ENCODE results near the gene GOSR1.
"Not testable (repeated sequence)": the region's sequence is repeated elsewhere in the genome, so short reads cannot be mapped to it uniquely, and the experiment has no call there.

Gene GOSR1

DNA sequence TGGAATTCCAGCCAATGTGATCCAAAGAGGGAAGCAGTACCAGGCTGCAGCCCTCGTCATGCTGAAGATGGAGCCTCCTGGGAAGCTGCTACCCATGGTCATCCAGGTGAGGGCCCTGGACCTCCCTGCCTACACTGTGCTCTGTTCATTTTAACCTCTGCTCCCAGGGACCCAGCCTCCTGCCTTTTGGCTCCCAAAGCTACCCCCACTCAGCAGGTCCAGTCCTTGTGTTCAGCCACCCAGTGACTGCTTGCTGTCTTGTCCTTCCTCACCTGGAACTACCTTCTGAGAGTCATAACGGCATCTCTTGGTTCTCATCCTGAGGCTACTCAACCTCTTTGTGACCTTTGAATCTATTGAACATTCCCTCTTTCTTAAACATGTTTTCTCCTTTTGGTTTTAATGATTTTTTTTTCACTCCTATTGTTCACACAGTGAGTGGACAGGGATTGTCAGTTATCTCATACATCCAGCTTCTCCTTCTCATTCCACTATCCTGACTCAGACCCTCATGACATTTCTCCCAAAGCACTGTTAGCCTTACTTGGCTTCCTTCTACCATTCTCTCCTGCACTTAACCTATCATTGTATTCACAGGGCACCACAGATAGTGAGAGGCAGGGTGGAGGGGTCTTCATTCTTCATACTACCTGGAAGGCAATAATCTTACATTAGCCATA, 53.3 kb downstream of the GOSR1 start:
- Histone ChIP-seq H3K9ac (no peak overlapping the region), H3K4me2 (no peak overlapping the region), H3K4me1 (no peaks in the 10 kb centered on the region), H3K36me3 (peaks cover 0 to 10% (median 4%) of the 10 kb centered on the region in 11 experiments; a peak in 6 of 22 replicates), H3K27ac (no peak overlapping the region), H4K20me1 (peaks cover 0 to 16% (median 0%) of the 10 kb centered on the region in 11 experiments; a peak in 2 of 22 replicates), H3K4me3 (no peak overlapping the region), H3K27me3 (no peaks in the 10 kb centered on the region), H3K9me3 (replicated peaks in 1 of 11) (no peaks in the 10 kb centered on the region)
- no peak for TF ChIP-seq Cebpa-rat (IDR thresholded peaks at IDR 0.05)

DNA sequence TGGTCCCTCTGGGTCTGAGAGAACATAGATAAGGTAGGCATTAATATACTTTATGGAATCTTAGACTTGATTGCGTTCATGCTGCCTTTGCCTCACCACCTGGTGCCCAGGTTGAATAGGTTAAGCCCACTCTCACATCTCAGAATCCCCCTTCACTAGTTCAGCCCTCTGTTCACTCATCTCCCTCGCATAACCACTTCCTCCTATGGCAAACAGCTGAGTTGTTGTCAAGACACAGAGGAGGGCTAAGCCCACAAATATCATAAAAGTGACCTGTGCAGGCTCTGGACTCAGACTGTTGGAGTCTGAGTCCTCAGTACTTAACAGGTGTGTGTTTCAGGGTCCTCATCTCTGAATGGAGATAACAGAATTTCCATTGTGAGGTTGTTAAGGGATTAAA, 55.7 kb downstream of the GOSR1 start:
- no peak overlapping the region for H3K4me2 ChIP-seq
- no peak overlapping the region for H3K9ac ChIP-seq
- H3K9me3 ChIP-seq (replicated peaks in 1 of 11) = 0 out of 22 replicates have a peak, but pooled peaks cover 0 to 4% (median 0%) of the 10 kb centered on the region in 11 experiments
- no peaks in the 10 kb centered on the region for H3K27me3 ChIP-seq
- no peaks in the 10 kb centered on the region for H4K20me1 ChIP-seq
- H3K27ac ChIP-seq = no peak overlapping the region
- TF ChIP-seq Cebpa-rat (IDR thresholded peaks at IDR 0.05) = no peak
- peaks cover 0 to 6% (median 0%) of the 10 kb centered on the region in 11 experiments; a peak in 2 of 22 replicates for H3K36me3 ChIP-seq
- no peak overlapping the region for H3K4me3 ChIP-seq
- no peaks in the 10 kb centered on the region for H3K4me1 ChIP-seq

DNA sequence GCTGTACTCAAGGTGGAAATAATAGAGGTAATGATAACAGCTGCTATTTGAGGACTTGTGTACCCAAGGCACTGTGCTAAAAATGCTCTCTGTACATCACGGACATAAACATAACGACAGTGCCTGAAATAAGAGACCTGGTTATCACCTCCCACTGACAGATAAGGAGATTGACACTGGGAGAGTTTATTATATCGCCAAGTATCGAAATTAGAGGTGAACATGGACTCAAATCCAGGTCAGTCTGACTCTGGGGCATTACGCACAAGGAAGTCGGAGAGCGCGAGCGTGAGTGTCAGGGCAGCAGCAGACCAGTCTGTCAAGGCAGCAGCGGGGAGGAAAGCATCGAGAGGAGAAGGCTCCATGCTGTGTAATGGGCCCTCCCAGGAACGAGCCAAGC, 57.1 kb downstream of the GOSR1 start:
- Histone ChIP-seq H3K9ac (no peak overlapping the region), H4K20me1 (no peaks in the 10 kb centered on the region), H3K4me3 (no peak overlapping the region), H3K36me3 (peaks cover 0 to 6% (median 0%) of the 10 kb centered on the region in 11 experiments; a peak in 2 of 22 replicates), H3K9me3 (replicated peaks in 1 of 11) (0 out of 22 replicates have a peak, but pooled peaks cover 0 to 4% (median 0%) of the 10 kb centered on the region in 11 experiments), H3K27me3 (no peaks in the 10 kb centered on the region), H3K4me1 (no peaks in the 10 kb centered on the region), H3K27ac (no peak overlapping the region), H3K4me2 (no peak overlapping the region)
- TF ChIP-seq Cebpa-rat (IDR thresholded peaks at IDR 0.05) = no peak

DNA sequence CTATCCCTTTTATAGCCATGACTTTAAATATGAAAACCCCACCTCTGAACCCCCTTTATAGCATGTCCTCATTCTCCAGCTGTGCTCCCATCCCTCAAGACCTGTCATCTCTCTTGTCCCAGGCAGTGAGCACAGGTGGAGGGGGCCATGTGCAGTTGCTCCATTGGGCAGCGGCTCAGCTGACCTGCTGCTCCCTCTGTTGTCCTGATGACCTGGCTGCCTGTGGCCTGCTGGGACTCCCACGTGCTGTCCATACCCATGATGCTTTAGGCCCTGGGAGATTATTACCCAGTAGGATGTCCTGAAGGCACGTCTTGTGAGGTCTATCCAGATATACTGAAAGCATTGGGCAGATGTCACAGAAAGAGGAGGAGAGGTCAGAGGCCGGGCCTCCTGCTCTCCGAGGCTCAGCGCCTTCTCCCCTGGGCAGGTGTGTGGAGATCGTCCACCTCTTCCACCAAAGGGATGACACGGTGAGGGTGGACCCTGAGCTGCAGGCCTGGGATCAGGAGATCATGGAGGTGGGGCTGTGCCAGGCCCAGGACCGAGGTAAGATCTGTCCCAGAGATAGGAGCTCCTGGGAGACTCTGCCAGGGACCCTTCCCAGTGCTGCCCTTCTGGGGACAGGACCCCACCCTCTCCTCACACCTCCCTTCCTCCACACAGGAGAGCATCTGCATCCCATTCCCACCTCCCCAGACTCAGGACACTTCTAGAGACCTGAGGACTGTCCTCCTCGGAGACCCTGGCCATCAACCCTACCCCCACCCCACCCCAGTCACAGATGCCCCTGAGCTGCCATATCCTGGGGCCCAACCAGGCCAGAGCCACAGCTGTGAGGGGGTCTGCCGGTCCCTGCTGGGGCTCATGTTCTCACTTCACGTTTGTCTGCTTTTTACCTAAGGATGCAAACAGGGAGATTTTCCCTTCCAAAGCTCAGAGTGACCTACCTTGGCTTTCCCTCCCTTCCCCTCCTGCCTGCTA, 58.0 kb downstream of the GOSR1 start:
- H3K36me3 ChIP-seq = peaks cover 0 to 3% (median 0%) of the 10 kb centered on the region in 11 experiments; a peak in 2 of 22 replicates
- H3K27ac ChIP-seq = no peak overlapping the region
- H3K9ac ChIP-seq = no peak overlapping the region
- 0 out of 22 replicates have a peak, but pooled peaks cover 0 to 4% (median 0%) of the 10 kb centered on the region in 11 experiments for H3K9me3 ChIP-seq (replicated peaks in 1 of 11)
- H4K20me1 ChIP-seq = no peaks in the 10 kb centered on the region
- H3K4me1 ChIP-seq = no peaks in the 10 kb centered on the region
- no peak for TF ChIP-seq Cebpa-rat (IDR thresholded peaks at IDR 0.05)
- no peak overlapping the region for H3K4me2 ChIP-seq
- H3K4me3 ChIP-seq = no peak overlapping the region
- H3K27me3 ChIP-seq = no peaks in the 10 kb centered on the region

DNA sequence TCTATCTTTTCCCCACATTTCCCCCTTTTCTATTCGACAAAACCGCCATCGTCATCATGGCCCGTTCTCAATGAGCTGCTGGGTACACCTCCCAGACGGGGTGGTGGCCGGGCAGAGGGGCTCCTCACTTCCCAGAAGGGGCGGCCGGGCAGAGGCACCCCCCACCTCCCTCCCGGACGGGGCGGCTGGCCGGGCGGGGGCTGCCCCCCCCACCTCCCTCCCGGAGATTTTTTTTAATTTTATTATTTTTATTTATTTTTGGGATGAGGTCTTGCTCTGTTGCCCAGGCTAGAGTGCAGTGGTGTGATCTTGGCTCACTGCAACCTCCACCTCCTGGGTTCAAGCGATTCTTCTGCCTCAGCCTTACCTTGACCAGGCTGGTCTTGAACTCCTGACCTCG, 59.6 kb downstream of the GOSR1 start:
- not testable (repeated sequence) for H3K27me3 ChIP-seq; H3K27ac ChIP-seq; H3K36me3 ChIP-seq; H4K20me1 ChIP-seq; H3K4me2 ChIP-seq; H3K9me3 ChIP-seq (replicated peaks in 1 of 11); H3K9ac ChIP-seq; H3K4me1 ChIP-seq; H3K4me3 ChIP-seq

DNA sequence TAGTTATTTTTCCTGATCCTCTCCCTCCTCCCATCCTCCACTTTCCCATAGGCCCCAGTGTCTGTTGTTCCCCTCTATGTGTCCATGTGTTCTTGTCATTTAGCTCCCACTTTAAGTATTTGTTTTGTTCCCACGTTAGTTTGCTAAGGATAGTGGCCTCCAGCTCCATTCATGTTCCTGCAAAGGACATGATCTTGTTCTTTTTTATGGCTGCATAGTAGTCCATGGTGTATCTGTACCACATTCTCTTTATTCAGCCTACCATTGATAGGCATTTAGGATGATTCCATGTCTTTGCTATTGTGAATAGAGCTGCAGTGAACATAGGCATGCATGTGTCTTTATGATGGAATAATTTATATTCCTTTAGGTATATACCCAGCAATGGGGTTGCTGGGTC, 60.5 kb downstream of the GOSR1 start:
- not testable (repeated sequence) for H3K27me3 ChIP-seq; H3K27ac ChIP-seq; H3K9me3 ChIP-seq (replicated peaks in 1 of 11); H3K36me3 ChIP-seq; H3K4me1 ChIP-seq; H3K9ac ChIP-seq; H3K4me2 ChIP-seq; H3K4me3 ChIP-seq; H4K20me1 ChIP-seq

DNA sequence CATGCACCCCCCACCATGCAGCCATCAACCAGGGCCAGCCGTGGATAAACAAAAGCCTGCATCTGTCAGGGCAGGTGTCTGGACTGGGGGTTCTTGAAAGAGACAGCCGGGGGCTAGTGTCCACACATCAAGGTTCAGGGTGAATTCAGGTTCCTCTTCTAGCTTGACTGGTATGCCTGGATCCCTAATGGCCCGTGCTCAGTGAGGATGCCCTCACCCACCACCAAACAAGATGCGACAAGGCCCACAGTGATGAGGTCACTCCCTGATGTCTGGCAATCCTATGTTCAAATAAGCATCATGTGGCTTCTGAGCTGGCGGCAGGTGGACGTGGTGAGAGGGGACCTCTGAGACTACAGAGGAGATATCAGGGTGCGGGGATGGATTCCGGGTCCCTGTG, 64.6 kb downstream of the GOSR1 start:
- no peak for TF ChIP-seq Cebpa-rat (IDR thresholded peaks at IDR 0.05)
- H3K4me1 ChIP-seq = no peaks in the 10 kb centered on the region
- no peak overlapping the region for H3K27ac ChIP-seq
- H3K36me3 ChIP-seq = no peaks in the 10 kb centered on the region
- H3K4me2 ChIP-seq = no peak overlapping the region
- H3K4me3 ChIP-seq = no peak overlapping the region
- no peak overlapping the region for H3K9ac ChIP-seq
- H4K20me1 ChIP-seq = no peaks in the 10 kb centered on the region
- 0 out of 22 replicates have a peak, but pooled peaks cover 0 to 4% (median 0%) of the 10 kb centered on the region in 11 experiments for H3K9me3 ChIP-seq (replicated peaks in 1 of 11)
- no peaks in the 10 kb centered on the region for H3K27me3 ChIP-seq

DNA sequence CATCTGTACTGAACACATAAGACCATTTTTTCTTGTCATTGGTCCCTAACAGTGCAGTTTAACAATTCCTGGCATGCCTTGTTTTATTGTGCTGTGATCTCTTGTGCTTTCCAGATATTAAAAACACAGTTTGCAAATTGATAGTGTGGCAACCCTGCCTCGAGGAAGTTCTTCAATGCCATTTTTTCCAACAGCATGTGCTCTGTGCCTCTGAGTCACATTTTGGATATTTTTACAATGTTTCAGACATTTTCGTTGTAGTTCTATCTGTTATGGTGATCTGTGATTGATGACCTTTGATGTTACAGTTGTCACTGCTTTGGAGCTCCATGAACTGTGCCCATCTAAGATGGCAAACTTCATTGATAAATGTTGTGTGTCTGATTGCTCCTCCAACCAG, 66.2 kb downstream of the GOSR1 start:
- Histone ChIP-seq H3K9me3 (replicated peaks in 1 of 11) (no peaks in the 10 kb centered on the region), H3K4me2 (no peak overlapping the region), H3K4me1 (peaks cover 0 to 3% (median 0%) of the 10 kb centered on the region in 10 experiments; a peak in 1 of 20 replicates), H3K36me3 (no peaks in the 10 kb centered on the region), H3K27me3 (no peaks in the 10 kb centered on the region), H3K4me3 (no peak overlapping the region), H3K27ac (no peak overlapping the region), H3K9ac (no peak overlapping the region), H4K20me1 (no peaks in the 10 kb centered on the region)
- no peak for TF ChIP-seq Cebpa-rat (IDR thresholded peaks at IDR 0.05)

DNA sequence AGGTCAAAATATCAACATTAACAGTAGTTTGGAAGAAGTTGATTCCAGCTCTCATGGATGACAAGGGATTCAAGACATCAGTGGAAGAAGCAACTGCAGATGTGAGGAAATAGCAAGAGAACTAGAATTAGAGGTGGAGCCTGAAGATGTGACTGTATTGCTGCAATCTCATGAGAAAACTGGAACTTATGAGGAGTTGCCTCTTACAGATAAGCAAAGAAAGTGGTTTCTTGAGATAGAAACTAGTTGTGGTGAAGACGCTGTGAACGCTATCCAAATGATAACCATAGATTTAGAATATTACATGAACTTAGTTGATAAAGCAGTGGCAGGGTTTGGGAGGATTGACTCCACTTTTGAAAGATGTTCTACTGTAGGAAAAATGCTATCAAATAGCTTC, 67.8 kb downstream of the GOSR1 start:
- H4K20me1 ChIP-seq = no peaks in the 10 kb centered on the region
- H3K27me3 ChIP-seq = no peaks in the 10 kb centered on the region
- H3K27ac ChIP-seq = no peak overlapping the region
- peaks cover 3 to 13% (median 4%) of the 10 kb centered on the region in 10 experiments for H3K4me1 ChIP-seq
- H3K4me3 ChIP-seq = no peak overlapping the region
- TF ChIP-seq Cebpa-rat (IDR thresholded peaks at IDR 0.05) = no peak
- no peak overlapping the region for H3K9ac ChIP-seq
- no peaks in the 10 kb centered on the region for H3K9me3 ChIP-seq (replicated peaks in 1 of 11)
- H3K4me2 ChIP-seq = no peak overlapping the region
- no peaks in the 10 kb centered on the region for H3K36me3 ChIP-seq

All from BLaER1 treated with 17β-estradiol and CSF1 and Interleukin-3, amounts not matched to agents 10 nM and 100 nM (cell line).